ENCODE data around the gene KCNAB2. TPM values are rescaled to one million over a fixed set of nuclear protein-coding genes. Genes with fewer than 3 reads are reported as not detected.
"Not testable (repeated sequence)": the region's sequence is repeated elsewhere in the genome, so short reads cannot be mapped to it uniquely, and the experiment has no call there.

The KCNAB2 gene
- total RNA-seq, 1 donor from 2014 or later, result 3.3 TPM

- TF ChIP-seq CTCF (conservative IDR thresholded peaks at IDR 0.05; ENCODE audit: low read depth, low read length), result no peak
- no peak for DNase-seq (ENCODE audit: low read depth)
- H3K4me3 ChIP-seq (ENCODE audit: low read depth, low read length), result no peak overlapping the region
These were observed 27.2 kb downstream of the KCNAB2 start for GRCh38 chr1:6072774-6073479.

GRCh38 chr1:6073480-6074053, 27.9 kb downstream of the KCNAB2 start:
- no peak for DNase-seq (ENCODE audit: low read depth)
- TF ChIP-seq CTCF (conservative IDR thresholded peaks at IDR 0.05; ENCODE audit: low read depth, low read length), result no peak
- no peak overlapping the region for H3K4me3 ChIP-seq (ENCODE audit: low read depth, low read length)

- DNase-seq (ENCODE audit: low read depth), result no peak
- no peak for TF ChIP-seq CTCF (conservative IDR thresholded peaks at IDR 0.05; ENCODE audit: low read depth, low read length)
- H3K4me3 ChIP-seq (ENCODE audit: low read depth, low read length), result no peak overlapping the region
These were observed 28.7 kb downstream of the KCNAB2 start for GRCh38 chr1:6074192-6074901.

GRCh38 chr1:6075748-6076147, 30.1 kb downstream of the KCNAB2 start:
- TF ChIP-seq CTCF (conservative IDR thresholded peaks at IDR 0.05; ENCODE audit: low read depth, low read length), result no peak
- DNase-seq (ENCODE audit: low read depth), result no peak
- H3K4me3 ChIP-seq (ENCODE audit: low read depth, low read length), result no peak overlapping the region

- H3K4me3 ChIP-seq (ENCODE audit: low read depth, low read length); DNase-seq (ENCODE audit: low read depth): not testable (repeated sequence)
These were observed 31.4 kb downstream of the KCNAB2 start for GRCh38 chr1:6077061-6077460.

- DNase-seq (ENCODE audit: low read depth), result no peak
- H3K4me3 ChIP-seq (ENCODE audit: low read depth, low read length), result no peak overlapping the region
- no peak for TF ChIP-seq CTCF (conservative IDR thresholded peaks at IDR 0.05; ENCODE audit: low read depth, low read length)
These were observed 31.8 kb downstream of the KCNAB2 start for GRCh38 chr1:6077506-6077905.

GRCh38 chr1:6077919-6078318, 32.2 kb downstream of the KCNAB2 start:
- H3K4me3 ChIP-seq (ENCODE audit: low read depth, low read length), result no peak overlapping the region
- DNase-seq (ENCODE audit: low read depth), result no peak
- TF ChIP-seq CTCF (conservative IDR thresholded peaks at IDR 0.05; ENCODE audit: low read depth, low read length), result no peak

All from epithelial cell of proximal tubule (primary cell).